ENCODE measurements around the gene TDRD1.

TDRD1 gene

DNA sequence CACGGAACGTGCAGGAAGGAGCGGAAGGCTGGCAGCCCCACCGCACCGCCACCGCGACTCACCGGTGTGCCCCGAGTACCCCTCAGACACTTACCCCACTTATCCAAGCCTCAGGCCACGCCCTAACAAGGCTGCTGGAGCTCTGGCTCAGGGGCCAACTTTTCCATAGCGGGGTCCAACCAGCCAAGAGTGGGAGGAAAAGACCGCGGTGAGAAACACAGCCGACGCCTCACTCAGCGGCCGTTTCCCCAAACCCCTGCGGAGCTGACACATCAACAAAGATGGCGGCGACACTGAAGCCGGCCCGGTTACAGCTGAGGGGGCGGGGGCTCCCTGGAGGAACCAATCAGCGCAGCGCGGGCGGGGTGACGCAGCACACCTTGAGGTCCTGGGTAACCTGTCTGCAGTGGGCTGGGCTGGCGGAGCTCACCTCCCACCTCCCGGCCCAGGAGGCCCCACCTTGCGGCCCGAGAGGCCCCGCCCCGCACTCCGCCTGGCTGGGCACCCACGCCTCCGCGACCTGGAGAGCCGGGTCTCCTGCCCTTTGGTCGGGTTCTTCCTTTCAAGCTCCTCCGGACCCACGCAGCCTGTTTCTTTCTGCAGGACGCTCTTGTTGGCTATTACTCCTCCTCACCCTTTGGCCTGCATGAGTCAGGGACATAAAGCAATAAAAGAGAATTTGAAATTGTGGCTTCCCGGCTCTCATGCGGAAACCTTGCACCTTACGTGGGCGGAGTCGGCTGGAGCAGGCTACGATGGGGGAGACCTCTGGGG, 5.0 kb upstream of the TDRD1 start, which contains the start of gene CCDC186:
Gene CCDC186, minus strand, starts transcription at position 283 of the 774 bp plus-strand sequence. CDS start 10,935 bp downstream, outside the sequence.
- peak; percentile 90 to 94 for DNase-seq (ENCODE audit: low read depth in 2 of 2)

DNA sequence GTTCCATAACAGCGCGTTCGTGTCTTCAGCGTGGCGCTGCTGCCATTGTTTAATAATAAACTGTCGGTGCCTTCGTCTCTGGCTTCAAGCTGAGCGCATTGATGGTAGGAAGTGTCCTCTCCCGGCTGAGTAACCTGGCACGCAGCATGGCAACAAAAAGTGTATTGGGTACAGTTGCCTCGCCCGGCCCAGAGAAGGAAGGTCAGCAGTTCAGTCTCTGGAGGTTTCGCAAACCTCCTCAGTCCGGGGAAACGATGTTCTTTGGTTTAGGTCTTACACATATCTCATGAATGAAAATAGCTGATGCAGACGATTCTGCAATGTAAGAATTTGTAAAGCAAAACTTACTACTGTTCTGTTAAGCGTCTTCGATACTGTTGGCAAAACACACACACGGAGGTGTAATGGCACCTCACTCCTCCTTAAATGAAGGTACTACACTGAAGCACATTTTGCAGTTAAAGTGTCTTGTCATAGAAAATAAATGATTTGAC, 4.4 kb upstream of the TDRD1 start:
- no peak for DNase-seq (ENCODE audit: low read depth in 2 of 2)

DNA sequence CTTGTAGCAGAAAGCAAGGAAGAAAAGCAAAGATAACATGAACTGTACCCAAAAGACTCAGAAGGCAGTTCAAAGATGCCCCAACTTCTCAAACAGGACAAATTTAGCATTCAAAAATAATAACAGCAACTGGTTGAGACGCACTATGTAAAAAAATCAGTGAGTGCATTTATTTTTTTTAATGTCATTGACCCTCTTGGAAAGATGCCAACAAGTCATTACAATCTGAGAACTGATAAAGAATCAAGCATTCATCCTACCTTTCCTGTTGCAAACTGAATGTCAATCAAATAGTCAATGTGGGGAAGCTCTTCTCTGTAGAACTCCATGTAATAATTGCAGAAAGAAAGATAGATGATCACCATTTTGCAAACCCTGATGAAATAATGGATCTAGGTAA, 3.5 kb upstream of the TDRD1 start:
- DNase-seq (ENCODE audit: low read depth in 2 of 2) = no peak

- no peak for DNase-seq (ENCODE audit: low read depth in 2 of 2)
Observed at GRCh38 chr10:114176511-114176910, 2.6 kb upstream of the TDRD1 start.

DNA sequence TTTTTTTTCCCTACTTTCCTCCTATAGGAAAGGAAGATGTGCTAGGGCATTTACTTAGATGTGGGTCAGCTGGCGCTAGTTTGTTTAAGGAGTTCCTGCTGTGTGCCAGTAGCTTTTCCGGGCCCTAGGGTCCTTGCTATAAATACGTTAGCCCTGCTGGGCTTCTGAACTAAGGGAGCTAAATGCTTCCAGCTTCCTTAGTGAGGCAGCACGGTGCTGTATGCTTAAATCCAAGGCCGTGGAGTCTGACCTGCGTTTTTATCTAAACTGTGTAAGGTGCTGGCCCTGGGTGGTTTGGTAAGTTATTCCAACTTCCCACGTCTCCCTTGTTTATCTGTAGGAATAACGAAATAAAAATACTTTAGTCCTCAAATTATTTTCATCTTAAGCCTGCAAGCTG, 594 bp downstream of the TDRD1 start:
- no peak for DNase-seq (ENCODE audit: low read depth in 2 of 2)

DNA sequence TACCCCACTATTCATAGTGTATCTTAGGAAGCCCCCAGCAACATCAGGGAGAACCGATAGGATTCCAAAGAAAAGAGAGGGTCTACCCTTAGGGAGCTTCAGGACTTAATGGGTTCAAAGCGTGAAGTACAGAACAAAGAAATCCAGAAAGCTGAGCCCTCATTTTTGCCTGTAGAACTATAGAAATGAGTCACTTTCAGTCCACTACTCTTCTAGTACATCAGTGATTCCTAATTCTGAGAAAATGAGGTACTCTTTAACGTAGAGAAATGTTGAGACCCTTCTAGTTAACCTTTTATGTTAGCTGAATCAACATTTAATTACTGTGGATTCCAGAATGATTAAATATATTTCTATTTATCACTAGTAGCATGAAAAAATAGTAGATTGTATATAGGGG, 1.8 kb downstream of the TDRD1 start:
- DNase-seq (ENCODE audit: low read depth in 2 of 2) = no peak

DNA sequence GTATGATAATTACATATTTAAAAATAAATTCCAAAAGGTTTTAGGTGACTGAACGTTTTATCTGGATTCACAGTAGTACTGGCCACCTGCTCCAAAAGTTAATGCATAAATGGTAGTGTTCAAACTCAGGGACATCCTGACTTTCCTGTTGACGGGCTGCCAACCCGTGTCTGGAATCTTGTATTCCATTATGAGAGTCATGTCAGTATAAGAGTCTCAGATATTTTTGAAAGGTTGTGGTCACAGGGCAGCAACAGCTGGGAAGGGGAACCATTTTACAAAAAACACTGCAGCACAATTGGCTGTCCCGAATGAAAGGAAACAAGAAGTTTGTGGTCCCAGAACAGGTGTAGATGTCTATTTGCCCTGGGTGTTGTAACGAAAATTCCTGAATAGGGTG, 2.8 kb downstream of the TDRD1 start:
- DNase-seq (ENCODE audit: low read depth in 2 of 2) = no peak

DNA sequence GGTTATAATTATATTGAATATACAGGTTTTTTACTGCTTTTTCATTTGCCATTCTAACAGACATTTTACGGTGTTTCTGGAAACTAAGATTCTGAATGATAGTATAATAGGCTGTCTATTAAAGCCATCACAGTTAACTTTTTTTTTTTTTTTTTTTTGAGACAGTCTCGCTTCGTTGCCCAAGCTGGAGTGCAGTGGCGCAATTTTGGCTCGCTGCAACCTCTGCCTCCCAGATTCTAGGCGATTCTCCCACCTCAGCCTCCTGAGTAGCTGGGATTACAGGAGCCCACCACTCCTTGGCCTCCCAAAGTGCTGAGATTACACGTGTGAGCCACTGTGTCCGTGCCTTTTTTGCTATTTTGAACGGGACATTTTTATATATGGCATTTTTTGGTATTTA, 4.4 kb downstream of the TDRD1 start:
- DNase-seq (ENCODE audit: low read depth in 2 of 2) = no peak

GRCh38 chr10:114184276-114184675, 5.1 kb downstream of the TDRD1 start:
- DNase-seq (ENCODE audit: low read depth in 2 of 2) = no peak

- no peak for DNase-seq (ENCODE audit: low read depth in 2 of 2)
Observed at GRCh38 chr10:114188001-114188400, 8.8 kb downstream of the TDRD1 start.

GRCh38 chr10:114188900-114189299, 9.7 kb downstream of the TDRD1 start:
- DNase-seq (ENCODE audit: low read depth in 2 of 2) = no peak

- DNase-seq (ENCODE audit: low read depth in 2 of 2) = no peak
Observed at GRCh38 chr10:114189700-114190099, 10.5 kb downstream of the TDRD1 start.

- no peak for DNase-seq (ENCODE audit: low read depth in 2 of 2)
Observed at GRCh38 chr10:114195079-114195478, 15.9 kb downstream of the TDRD1 start.

DNA sequence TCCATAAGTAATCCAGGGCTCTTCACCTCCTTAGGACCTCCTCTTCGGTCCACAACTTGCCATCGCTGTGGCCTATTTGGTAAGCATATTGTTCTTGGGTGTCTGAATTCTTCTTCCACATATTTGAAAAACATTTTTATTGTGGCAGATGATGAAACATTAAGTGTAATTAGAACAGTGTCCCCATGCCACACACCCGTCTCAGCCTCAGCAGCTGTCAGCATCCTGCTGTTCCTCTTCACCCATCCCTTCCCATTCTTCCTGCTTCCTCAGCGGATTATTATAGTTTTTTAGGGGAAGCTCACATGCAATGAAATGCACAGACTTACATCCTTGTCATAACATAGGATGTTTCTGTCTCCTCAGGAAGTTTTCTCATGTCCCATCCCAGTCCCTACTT, 20.1 kb downstream of the TDRD1 start:
- no peak for DNase-seq (ENCODE audit: low read depth in 2 of 2)

- DNase-seq (ENCODE audit: low read depth in 2 of 2) = no peak
Observed at GRCh38 chr10:114202812-114203211, 23.7 kb downstream of the TDRD1 start.

- DNase-seq (ENCODE audit: low read depth in 2 of 2) = no peak
Observed at GRCh38 chr10:114206902-114207301, 27.7 kb downstream of the TDRD1 start.

DNA sequence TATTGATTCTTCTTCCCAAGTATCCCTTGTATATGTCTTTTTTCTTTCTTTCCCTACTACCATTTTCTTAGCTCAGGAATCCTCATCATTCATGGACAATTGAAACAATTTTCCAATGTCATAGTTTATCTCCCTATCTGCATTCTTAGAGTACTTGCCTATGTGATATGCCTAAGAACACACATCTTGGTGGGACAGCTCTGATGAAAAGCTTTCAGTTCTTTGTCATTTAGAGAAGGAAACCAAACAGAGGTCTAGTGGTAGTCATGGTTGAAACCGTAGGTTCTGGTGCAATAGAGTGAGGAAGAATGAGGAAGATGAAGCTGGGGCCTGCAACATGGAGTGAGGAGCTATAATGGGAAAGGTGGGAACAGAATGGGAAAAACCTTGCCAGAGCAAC, 28.2 kb downstream of the TDRD1 start:
- no peak for DNase-seq (ENCODE audit: low read depth in 2 of 2)

- DNase-seq (ENCODE audit: low read depth in 2 of 2) = no peak
Observed at GRCh38 chr10:114208351-114208750, 29.2 kb downstream of the TDRD1 start.

DNA sequence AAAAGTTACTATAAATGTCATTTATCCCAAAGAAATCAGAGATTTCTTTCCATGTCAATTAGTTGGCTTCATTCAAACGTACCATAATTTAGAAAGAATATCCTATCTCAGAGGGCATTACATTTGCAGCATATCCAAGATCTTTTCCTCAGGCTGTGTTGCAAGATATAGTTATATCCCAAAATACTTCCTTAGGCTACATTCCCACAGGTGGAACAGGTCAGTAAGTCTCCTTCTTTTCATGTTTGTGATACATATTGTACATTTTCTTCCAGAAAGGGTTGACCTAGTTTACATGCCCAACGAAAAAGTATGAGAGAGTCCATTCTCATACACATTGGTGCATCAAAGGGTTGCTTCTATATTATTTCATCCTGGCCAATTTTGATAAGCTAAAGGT, 33.0 kb downstream of the TDRD1 start:
- no peak for DNase-seq (ENCODE audit: low read depth in 2 of 2)

- no peak for DNase-seq (ENCODE audit: low read depth in 2 of 2)
Observed at GRCh38 chr10:114215033-114215432, 35.9 kb downstream of the TDRD1 start.

- no peak for DNase-seq (ENCODE audit: low read depth in 2 of 2)
Observed at GRCh38 chr10:114220281-114220680, 41.1 kb downstream of the TDRD1 start.

DNA sequence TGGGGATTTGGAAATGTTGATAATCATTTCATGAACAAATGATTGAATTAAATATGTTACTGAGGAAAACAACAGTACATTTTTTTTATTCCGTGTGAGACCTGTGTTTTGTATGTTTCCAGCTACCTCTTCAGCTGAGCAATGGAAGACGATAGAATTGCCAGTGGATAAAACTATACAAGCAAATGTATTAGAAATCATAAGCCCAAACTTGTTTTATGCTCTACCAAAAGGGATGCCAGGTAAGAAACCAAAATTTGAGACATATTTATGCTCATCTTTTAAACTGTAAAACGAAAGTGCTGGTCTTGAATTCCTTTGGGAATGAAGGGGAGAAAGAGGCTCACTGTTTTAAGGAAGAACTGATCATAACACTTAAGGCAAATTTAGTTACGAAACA, 42.1 kb downstream of the TDRD1 start:
- DNase-seq (ENCODE audit: low read depth in 2 of 2) = no peak

GRCh38 chr10:114223066-114223465, 43.9 kb downstream of the TDRD1 start:
- DNase-seq (ENCODE audit: low read depth in 2 of 2) = no peak

DNA sequence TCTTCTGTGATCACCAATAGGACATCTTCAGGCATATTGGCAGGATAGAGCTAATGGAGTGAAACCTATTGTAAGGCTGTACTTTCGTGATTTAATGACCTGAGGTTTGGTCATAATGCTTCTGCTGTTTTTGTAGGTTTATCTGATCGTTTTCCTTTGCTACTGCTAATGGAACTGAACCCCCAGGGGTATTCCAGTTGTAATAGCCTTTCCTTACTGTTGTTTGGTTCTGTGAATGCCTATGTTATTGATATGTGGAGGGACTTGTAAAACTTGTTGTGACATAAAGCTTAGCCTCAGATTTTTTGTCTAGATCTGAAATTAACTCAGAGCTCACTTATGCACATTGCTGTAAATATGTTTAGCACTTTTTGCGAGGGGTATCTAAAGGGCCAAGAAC, 49.0 kb downstream of the TDRD1 start:
- DNase-seq (ENCODE audit: low read depth in 2 of 2) = no peak
